HG03039 (cell line): ENCODE measurements around the gene PRSS33.

Source experiments
- ATAC-seq: cut with Tn5 transposase; IDR thresholded peaks from one replicate; pipeline ENCODE4 v1.9.1; 2021; ENCODE audit warnings: mild to moderate bottlenecking, moderate library complexity; ENCODE audit not compliant: unreplicated experiment

The PRSS33 gene

GRCh38 chr16:2766430-2767139 is 20.8 kb downstream of the PRSS33 start:
- no peak for ATAC-seq

DNA sequence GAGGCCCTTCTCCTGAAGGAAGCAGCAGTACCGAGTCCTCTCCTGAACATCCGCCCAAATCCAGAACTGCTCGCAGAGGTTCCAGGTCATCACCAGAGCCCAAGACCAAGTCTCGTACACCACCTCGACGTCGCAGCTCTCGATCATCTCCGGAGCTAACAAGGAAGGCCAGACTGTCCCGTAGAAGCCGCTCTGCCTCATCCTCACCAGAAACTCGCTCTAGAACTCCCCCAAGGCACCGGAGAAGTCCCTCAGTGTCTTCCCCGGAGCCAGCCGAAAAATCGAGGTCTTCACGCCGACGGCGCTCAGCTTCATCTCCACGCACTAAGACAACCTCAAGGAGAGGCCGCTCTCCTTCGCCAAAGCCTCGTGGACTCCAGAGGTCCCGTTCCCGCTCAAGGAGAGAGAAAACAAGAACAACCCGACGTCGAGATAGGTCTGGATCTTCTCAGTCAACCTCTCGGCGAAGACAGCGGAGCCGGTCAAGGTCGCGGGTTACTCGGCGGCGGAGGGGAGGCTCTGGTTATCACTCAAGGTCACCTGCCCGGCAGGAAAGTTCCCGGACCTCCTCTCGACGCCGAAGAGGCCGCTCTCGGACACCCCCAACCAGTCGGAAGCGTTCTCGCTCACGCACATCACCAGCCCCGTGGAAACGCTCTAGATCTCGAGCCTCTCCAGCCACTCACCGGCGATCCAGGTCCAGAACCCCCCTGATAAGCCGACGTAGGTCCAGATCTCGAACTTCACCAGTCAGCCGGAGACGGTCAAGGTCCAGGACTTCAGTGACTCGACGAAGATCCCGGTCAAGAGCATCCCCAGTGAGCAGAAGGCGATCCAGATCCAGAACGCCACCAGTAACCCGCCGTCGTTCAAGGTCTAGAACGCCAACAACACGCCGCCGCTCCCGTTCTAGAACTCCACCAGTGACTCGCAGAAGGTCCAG is 21.6 kb downstream of the PRSS33 start:
- no peak for ATAC-seq

DNA sequence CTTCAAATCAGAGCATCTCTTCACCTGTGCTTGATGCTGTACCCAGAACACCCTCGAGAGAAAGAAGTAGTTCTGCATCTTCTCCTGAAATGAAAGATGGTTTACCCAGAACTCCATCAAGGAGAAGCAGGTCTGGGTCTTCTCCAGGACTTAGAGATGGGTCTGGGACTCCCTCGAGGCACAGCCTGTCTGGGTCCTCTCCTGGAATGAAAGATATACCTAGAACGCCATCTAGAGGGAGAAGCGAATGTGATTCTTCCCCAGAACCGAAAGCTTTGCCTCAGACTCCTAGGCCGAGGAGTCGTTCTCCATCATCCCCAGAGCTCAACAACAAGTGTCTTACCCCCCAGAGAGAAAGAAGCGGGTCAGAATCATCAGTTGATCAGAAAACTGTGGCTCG is 22.6 kb downstream of the PRSS33 start:
- no peak for ATAC-seq

DNA sequence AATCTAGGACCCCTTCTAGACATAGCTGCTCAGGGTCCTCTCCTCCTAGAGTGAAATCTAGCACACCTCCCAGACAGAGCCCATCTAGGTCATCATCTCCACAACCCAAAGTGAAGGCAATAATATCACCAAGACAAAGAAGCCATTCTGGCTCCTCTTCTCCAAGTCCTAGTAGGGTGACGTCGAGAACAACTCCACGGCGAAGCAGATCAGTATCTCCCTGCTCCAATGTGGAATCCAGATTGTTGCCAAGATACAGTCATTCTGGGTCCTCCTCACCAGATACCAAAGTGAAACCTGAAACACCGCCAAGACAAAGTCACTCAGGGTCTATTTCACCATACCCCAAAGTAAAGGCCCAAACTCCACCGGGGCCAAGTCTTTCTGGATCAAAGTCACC is 24.2 kb downstream of the PRSS33 start:
- ATAC-seq = no peak

DNA sequence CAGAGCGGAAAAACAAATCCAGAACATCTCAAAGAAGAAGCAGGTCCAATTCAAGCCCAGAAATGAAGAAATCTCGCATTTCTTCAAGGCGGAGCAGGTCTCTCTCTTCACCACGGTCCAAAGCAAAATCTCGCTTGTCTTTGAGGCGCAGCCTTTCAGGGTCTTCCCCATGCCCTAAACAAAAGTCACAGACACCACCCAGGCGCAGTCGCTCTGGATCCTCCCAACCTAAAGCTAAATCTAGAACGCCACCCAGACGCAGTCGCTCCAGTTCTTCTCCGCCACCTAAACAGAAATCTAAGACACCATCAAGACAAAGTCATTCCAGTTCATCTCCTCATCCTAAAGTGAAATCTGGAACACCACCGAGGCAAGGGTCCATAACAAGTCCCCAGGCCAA is 24.6 kb downstream of the PRSS33 start:
- ATAC-seq = no peak

DNA sequence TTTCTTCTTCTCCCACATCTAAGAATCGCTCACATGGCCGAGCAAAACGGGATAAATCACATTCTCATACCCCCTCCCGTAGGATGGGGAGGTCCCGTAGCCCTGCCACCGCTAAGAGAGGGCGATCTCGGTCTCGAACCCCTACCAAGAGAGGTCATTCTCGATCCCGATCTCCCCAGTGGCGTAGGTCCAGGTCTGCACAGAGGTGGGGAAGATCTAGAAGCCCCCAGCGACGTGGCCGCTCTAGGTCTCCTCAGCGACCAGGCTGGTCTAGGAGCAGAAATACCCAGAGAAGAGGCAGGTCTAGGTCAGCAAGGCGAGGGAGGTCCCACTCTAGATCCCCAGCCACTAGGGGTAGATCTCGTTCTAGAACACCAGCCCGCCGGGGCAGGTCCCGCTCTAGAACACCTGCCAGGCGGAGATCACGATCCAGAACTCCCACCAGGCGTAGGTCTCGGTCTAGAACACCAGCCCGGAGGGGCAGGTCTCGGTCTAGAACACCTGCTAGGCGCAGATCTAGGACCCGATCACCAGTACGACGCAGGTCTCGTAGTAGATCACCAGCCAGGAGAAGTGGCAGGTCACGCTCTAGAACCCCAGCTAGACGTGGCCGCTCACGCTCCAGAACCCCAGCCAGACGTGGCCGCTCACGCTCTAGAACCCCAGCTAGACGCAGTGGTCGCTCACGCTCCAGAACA is 25.3 kb downstream of the PRSS33 start:
- no peak for ATAC-seq

GRCh38 chr16:2761472-2761871 is 25.9 kb downstream of the PRSS33 start:
- no peak for ATAC-seq

DNA sequence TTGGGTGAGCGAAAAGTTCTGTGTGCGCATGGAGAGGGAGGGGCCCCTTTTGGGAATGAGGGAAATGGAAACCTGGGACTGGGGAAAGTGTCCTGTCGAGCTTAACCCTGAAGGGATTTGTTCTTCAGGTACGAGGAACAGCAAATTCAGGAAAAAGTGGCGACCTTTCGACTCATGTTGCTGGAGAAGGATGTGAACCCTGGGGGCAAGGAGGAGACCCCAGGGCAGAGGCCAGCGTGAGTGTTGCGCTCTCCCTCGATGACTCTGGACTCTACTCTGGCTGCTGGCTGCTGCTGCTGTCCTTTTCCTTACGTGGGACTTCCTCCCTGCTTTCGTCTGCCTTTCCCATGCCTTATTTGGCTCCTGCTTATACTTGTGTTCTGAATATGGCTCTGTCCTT is 30.0 kb downstream of the PRSS33 start:
- no peak for ATAC-seq

DNA sequence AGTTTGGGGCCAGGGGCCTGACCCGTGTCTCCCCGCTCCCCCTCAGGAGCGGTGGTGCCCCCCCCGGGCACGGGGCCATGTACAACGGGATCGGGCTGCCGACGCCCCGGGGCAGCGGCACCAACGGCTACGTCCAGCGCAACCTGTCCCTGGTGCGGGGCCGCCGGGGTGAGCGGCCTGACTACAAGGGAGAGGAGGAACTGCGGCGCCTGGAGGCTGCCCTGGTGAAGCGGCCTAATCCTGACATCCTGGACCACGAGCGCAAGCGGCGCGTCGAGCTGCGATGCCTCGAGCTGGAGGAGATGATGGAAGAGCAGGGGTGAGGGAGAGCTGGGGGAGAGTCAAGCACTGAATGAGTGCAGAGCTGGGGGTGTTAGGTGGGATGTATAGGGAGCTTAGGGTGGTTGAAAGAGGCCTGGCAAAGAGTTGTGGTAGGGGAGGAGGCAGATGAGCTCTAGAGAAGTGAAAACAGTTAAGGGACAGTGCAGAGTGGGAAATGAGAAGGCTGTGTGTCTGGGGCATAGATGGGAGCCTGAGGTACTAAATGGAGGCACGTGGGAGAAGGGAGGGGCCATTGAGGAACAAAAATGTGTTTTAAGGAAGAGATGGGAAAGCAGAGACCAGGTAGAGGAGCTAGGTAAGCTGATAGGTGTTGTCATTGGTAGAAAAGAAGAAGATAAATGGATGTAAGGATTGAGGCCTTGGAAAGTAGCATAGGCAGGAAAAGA is 30.9 kb downstream of the PRSS33 start:
- no peak for ATAC-seq

DNA sequence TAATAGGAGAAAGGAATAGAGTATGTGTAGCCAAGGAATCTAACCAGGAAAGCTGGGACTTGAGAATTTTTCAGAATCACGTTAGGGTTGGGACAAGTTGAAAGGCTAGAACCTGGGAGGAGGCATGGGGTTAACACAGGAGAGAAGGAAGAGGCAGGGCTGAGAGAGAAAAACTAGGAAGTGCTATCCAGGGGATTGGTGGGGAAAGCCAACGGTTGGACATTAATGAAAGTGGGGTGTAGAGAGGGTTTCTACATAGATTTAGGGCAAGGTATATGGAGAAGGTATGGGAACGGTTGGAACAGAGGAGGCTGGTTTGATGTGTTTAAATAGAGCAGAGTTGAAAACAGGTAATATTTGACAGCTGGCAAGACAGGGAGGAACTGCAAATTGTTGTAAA is 32.2 kb downstream of the PRSS33 start:
- no peak for ATAC-seq

GRCh38 chr16:2753733-2754020 is 33.7 kb downstream of the PRSS33 start:
- ATAC-seq = no peak

GRCh38 chr16:2752850-2753732 is 34.3 kb downstream of the PRSS33 start:
- peak; percentile 31 for ATAC-seq

- peak; percentile 69 for ATAC-seq
Measured at GRCh38 chr16:2752035-2752849, 35.1 kb downstream of the PRSS33 start, which contains the start of gene SRRM2. Gene SRRM2, plus strand, starts transcription at chr16:2752638. Its CDS starts 3,727 bp downstream, at chr16:2756365.

DNA sequence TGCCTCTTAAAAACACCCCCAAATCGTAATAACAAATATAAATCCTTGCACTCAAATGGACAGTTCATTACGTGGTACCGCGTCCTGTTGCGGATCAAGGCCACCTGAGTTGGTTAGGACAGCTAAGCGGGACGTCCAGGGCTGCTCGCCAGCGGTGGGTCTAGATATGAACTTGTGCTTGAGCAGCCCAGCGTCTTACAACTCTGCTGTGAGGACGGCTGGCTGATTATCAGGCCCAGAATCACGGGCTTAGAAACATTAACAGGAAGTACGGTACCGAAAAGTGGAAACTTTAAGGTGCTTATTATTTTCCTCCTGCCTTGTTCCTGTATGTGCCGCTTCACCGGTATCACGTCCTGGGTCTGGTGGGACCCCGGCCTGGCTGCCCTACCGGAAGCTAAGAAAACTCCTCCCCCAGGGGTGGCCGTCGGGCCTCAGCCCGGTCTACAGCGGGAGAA is 35.8 kb downstream of the PRSS33 start:
- ATAC-seq = peak; percentile 29

GRCh38 chr16:2749936-2750335 is 37.4 kb downstream of the PRSS33 start:
- no peak for ATAC-seq

DNA sequence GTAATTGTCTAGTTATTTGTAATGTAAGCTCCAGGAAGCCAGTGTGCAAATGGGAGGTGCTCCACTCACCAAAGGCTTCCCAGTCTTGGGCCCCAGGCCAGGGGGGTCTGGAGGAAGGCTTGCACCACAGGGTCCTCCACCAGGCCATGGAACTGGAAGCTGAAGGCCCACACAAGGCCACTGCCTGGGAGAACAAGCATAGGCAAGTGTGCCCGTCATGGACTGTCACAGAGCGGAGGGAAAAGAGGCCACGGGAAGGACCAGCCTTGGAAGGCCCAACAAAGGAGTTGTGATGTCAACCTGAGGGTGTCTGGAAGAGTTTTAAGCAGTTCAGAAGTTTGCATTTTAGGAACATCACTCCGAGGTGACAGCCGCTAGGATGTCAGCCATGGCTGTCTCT is 37.9 kb downstream of the PRSS33 start:
- no peak for ATAC-seq

GRCh38 chr16:2748757-2749455 is 38.5 kb downstream of the PRSS33 start:
- no peak for ATAC-seq

DNA sequence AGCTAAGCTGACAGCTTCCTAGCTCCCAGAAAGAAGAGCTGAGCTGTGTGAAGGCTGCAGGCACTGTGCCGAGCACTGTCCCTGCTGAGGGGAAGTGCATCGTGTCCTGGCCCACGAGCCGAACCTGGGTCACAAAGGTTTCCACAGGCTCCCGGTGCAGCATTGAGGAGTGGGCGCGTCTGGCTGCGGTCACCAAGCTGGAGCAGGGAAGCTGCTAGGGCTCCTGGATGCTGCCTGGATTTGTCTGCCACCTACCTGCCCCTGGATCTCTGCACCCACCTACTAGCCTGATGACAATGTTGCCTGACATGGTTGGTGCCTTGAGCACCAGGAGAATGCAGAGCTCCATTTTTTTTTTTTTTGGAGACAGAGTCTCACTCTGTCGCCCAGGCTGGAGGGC is 41.4 kb downstream of the PRSS33 start:
- ATAC-seq = no peak
